SU-DHL-6 (cell line): ENCODE results near the gene KRTCAP2.

Experiments
- H2AFZ ChIP-seq: fragments of 200-600 bp; sonication (generic); 2 replicates; pipeline ENCODE4 v1.6.1; 2014; ENCODE audit warnings: low read depth, mild to moderate bottlenecking, moderate library complexity, mixed read lengths, antibody characterized with exemption, low read length; ENCODE audit not compliant: severe bottlenecking
- H3F3A ChIP-seq: fragments of 200-600 bp; shearing (Covaris generic); 2 replicates; pipeline ENCODE4 v1.6.0; 2016; ENCODE audit warnings: antibody characterized with exemption, mild to moderate bottlenecking; ENCODE audit not compliant: insufficient read depth
- H3K27ac ChIP-seq: fragments of 200-600 bp; sonication (generic); 2 replicates; pipeline ENCODE4 v1.5.1; 2016; ENCODE audit warnings: low read depth, mild to moderate bottlenecking, low read length, moderate library complexity, mixed read lengths
- H3K27me3 ChIP-seq: fragments of 200-600 bp; sonication (generic), shearing (Covaris generic); 2 replicates; pipeline ENCODE4 v1.6.0; 2014; ENCODE audit warnings: mild to moderate bottlenecking, low read length
- H3K36me3 ChIP-seq: fragments of 200-600 bp; sonication (generic); 2 replicates; pipeline ENCODE4 v1.6.1; 2014; ENCODE audit warnings: mild to moderate bottlenecking, low read length, mixed read lengths
- H3K4me2 ChIP-seq: fragments of 300-600, 200-600 bp; shearing (Covaris generic), sonication (generic); 2 replicates; pipeline ENCODE4 v1.6.0; 2014; ENCODE audit warnings: low read length, low read depth, mild to moderate bottlenecking; ENCODE audit not compliant: poor library complexity, severe bottlenecking
- H3K4me3 ChIP-seq: fragments of 200-600 bp; sonication (generic); 2 replicates; pipeline ENCODE4 v1.5.1; 2014; ENCODE audit warnings: antibody characterized with exemption, low read length, mild to moderate bottlenecking, mixed read lengths; ENCODE audit not compliant: insufficient read depth, poor library complexity, severe bottlenecking
- H3K79me2 ChIP-seq: fragments of 200-600 bp; sonication (generic); 2 replicates; pipeline ENCODE4 v1.6.1; 2014; ENCODE audit warnings: mild to moderate bottlenecking, low read length, moderate library complexity; ENCODE audit not compliant: insufficient read depth
- H3K9ac ChIP-seq: fragments of 200-600 bp; sonication (generic); 2 replicates; pipeline ENCODE4 v1.7.0; 2014; ENCODE audit warnings: mild to moderate bottlenecking, low read length
- H3K9me2 ChIP-seq: fragments of 200-600 bp; sonication (generic); replicated peaks from 2 replicates; pipeline ENCODE4 v1.6.1; 2014; ENCODE audit warnings: low read length; ENCODE audit not compliant: insufficient read depth
- H3K9me3 ChIP-seq: fragments of 200-600 bp; sonication (generic); 2 replicates; pipeline ENCODE4 v1.6.1; 2014; ENCODE audit warnings: low read length, mixed read lengths; ENCODE audit not compliant: insufficient read depth
- H4K20me1 ChIP-seq: fragments of 200-600 bp; sonication (generic); 2 replicates; pipeline ENCODE4 v1.6.1; 2014; ENCODE audit warnings: low read depth, mild to moderate bottlenecking, antibody characterized with exemption, low read length, moderate library complexity, mixed read lengths
- CTCF ChIP-seq: fragments of 200-600 bp; sonication (generic); IDR thresholded peaks from one replicate; pipeline ENCODE4 v1.5.1; 2017; ENCODE audit warnings: antibody characterized with exemption, mild to moderate bottlenecking, low read length, moderate library complexity; ENCODE audit not compliant: insufficient read depth, poor library complexity, severe bottlenecking
- EZH2phosphoT487 ChIP-seq: fragments of 200-600 bp; sonication (generic), shearing (Covaris generic); conservative IDR thresholded peaks from 2 replicates; pipeline ENCODE4 v1.6.1; 2018; ENCODE audit warnings: mild to moderate bottlenecking, antibody characterized with exemption, low read length, moderate library complexity, mixed read lengths

The KRTCAP2 gene

GRCh38 chr1:155171836-155172731, 1.0 kb downstream of the KRTCAP2 start:
- Histone ChIP-seq H3K9ac (peak overlapping the region; percentile 98), H3K9me2 (no peaks in the 10 kb centered on the region), H3K27ac (peak overlapping the region; percentile 76), H3K27me3 (no peaks in the 10 kb centered on the region), H3K4me2 (peak overlapping the region; percentile 73), H2AFZ (peak overlapping the region; percentile 82), H3K36me3 (no peaks in the 10 kb centered on the region), H3K79me2 (peaks cover 14% of the 10 kb centered on the region), H3K9me3 (no peaks in the 10 kb centered on the region), H3K4me3 (peak overlapping the region; percentile 95), H4K20me1 (no peaks in the 10 kb centered on the region), H3F3A (peaks cover 7% of the 10 kb centered on the region)
- no peak for TF ChIP-seq CTCF
- TF ChIP-seq EZH2phosphoT487, result no peak

GRCh38 chr1:155170806-155171205, 2.3 kb downstream of the KRTCAP2 start:
- TF ChIP-seq EZH2phosphoT487, result no peak
- TF ChIP-seq CTCF, result no peak
- Histone ChIP-seq H3K9me2 (no peaks in the 10 kb centered on the region), H4K20me1 (no peaks in the 10 kb centered on the region), H3K9me3 (no peaks in the 10 kb centered on the region), H3K9ac (no peak overlapping the region), H3K4me3 (no peak overlapping the region), H3K79me2 (peaks cover 14% of the 10 kb centered on the region), H3K36me3 (no peaks in the 10 kb centered on the region), H3F3A (no peaks in the 10 kb centered on the region; the same call in none of the 2 replicates), H3K27me3 (no peaks in the 10 kb centered on the region), H2AFZ (no peak overlapping the region), H3K27ac (no peak overlapping the region), H3K4me2 (no peak overlapping the region)

- H3K27ac ChIP-seq, result no peak overlapping the region
- H4K20me1 ChIP-seq, result no peaks in the 10 kb centered on the region
- H3K9ac ChIP-seq, result no peak overlapping the region
- H2AFZ ChIP-seq, result no peak overlapping the region
- no peaks in the 10 kb centered on the region for H3K36me3 ChIP-seq
- H3K4me3 ChIP-seq, result no peak overlapping the region
- H3K4me2 ChIP-seq, result no peak overlapping the region
- no peaks in the 10 kb centered on the region; the same call in 1 of the 2 replicates for H3F3A ChIP-seq
- H3K9me3 ChIP-seq, result no peaks in the 10 kb centered on the region
- no peak for TF ChIP-seq CTCF
- TF ChIP-seq EZH2phosphoT487, result no peak
- no peaks in the 10 kb centered on the region for H3K9me2 ChIP-seq
- H3K79me2 ChIP-seq, result peaks cover 14% of the 10 kb centered on the region
- no peaks in the 10 kb centered on the region for H3K27me3 ChIP-seq
Measured at GRCh38 chr1:155170101-155170785, 2.9 kb downstream of the KRTCAP2 start.
